Colonic mucosa (tissue), 4 donors: ENCODE measurements around the gene PCDH20. TPM values are rescaled to one million over a fixed set of nuclear protein-coding genes. Genes with fewer than 3 reads are reported as not detected.
A peak's percentile ranks its signal among the peaks of the same experiment; 100 is the strongest.

ENCODE experiments used
- DNase-seq: peaks from one replicate; pipeline ENCODE4 v3.0.0-alpha.2; 2020
- H3K27ac ChIP-seq: fragments of 200-600 bp; one replicate; pipeline ENCODE4 v1.8.0; 2021
- H3K27me3 ChIP-seq: fragments of 200-600 bp; one replicate; pipeline ENCODE4 v1.8.0; 2021
- H3K36me3 ChIP-seq: fragments of 200-600 bp; one replicate; pipeline ENCODE4 v1.8.0; 2021
- H3K4me1 ChIP-seq: fragments of 200-600 bp; one replicate; pipeline ENCODE4 v1.8.0; 2021; ENCODE audit warnings: mild to moderate bottlenecking
- H3K4me3 ChIP-seq: fragments of 200-600 bp; one replicate; pipeline ENCODE4 v1.8.0; 2021
- H3K9ac ChIP-seq, 2 donors: one replicate each; pipeline ENCODE4 v1.7.0; 2013; ENCODE audit warnings: control low read depth in 2 of 2, low read depth in 2 of 2, low read length in 2 of 2
- H3K9me3 ChIP-seq: fragments of 200-600 bp; one replicate; pipeline ENCODE4 v1.8.0; 2021
- intact Hi-C: fragments of 100-400 bp; cut with DNase I; formaldehyde crosslinking; loops from one replicate; pipeline ENCODE4 v1.14.1; 2022
- total RNA-seq, 2 donors: library from RNA; stranded (reverse); fragmentation: NEBNext Ultra II Directional in 1 of 2; extraction: Animal tissue kit (Norgen Biotek cat#: 25700) in 1 of 2; gene quantifications; one replicate each; pipeline ENCODE4 v1.2.1, GENCODE V29; 2021
- TF ChIP-seq, protein P1 (sequence below): fragments of 200-600 bp; IDR thresholded peaks from one replicate; pipeline ENCODE4 v1.8.0; 2022; ENCODE audit warnings: antibody characterized with exemption, mild to moderate bottlenecking
- donor health status: healthy.
- donor health status: DM: no; HTN: no; CAD: no.
- donor health status: DM: no; HTN: no; CAD: no.

The PCDH20 gene, protein sequence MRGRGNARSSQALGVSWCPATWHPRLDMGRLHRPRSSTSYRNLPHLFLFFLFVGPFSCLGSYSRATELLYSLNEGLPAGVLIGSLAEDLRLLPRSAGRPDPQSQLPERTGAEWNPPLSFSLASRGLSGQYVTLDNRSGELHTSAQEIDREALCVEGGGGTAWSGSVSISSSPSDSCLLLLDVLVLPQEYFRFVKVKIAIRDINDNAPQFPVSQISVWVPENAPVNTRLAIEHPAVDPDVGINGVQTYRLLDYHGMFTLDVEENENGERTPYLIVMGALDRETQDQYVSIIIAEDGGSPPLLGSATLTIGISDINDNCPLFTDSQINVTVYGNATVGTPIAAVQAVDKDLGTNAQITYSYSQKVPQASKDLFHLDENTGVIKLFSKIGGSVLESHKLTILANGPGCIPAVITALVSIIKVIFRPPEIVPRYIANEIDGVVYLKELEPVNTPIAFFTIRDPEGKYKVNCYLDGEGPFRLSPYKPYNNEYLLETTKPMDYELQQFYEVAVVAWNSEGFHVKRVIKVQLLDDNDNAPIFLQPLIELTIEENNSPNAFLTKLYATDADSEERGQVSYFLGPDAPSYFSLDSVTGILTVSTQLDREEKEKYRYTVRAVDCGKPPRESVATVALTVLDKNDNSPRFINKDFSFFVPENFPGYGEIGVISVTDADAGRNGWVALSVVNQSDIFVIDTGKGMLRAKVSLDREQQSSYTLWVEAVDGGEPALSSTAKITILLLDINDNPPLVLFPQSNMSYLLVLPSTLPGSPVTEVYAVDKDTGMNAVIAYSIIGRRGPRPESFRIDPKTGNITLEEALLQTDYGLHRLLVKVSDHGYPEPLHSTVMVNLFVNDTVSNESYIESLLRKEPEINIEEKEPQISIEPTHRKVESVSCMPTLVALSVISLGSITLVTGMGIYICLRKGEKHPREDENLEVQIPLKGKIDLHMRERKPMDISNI
- total RNA-seq = 1 to 10 TPM; 7.8 to 8.6 TPM

DNA sequence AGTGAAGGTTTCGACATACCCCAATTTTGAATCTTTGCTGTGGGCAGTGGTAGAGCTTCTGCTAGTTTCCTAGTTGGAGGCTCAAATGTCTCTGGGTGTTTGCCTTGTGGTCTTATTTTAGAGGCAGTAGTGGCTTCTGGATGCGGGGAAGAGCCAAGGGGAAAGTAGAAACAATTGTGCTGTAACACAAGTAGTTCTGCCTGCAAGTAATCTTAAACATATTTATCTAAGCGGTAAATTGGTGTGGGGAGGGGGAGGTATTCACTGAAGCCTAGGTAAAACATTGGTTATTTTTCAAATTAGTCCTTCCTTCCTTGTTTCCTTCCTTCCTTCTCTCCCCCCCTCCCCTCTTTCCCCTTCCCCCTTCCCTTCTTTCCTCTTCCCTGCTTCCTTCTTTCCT, at the start of gene PCDH20:
Gene PCDH20 (minus strand): TSS at position 101 of the 400 bp plus-strand sequence. CDS start 691 bp downstream, outside the sequence.
- Histone ChIP-seq H3K4me3 (peak within 1 kb of the TSS; percentile 35), H3K9me3 (no peaks in the 10 kb centered on the region), H3K9ac (peak within 1 kb of the TSS; percentile 28 to 37), H3K36me3 (no peaks in the 10 kb centered on the region), H3K27me3 (no peaks in the 10 kb centered on the region), H3K27ac (peak within 1 kb of the TSS; percentile 49), H3K4me1 (no peaks in the 10 kb centered on the region)
- TF ChIP-seq, protein P1, sequence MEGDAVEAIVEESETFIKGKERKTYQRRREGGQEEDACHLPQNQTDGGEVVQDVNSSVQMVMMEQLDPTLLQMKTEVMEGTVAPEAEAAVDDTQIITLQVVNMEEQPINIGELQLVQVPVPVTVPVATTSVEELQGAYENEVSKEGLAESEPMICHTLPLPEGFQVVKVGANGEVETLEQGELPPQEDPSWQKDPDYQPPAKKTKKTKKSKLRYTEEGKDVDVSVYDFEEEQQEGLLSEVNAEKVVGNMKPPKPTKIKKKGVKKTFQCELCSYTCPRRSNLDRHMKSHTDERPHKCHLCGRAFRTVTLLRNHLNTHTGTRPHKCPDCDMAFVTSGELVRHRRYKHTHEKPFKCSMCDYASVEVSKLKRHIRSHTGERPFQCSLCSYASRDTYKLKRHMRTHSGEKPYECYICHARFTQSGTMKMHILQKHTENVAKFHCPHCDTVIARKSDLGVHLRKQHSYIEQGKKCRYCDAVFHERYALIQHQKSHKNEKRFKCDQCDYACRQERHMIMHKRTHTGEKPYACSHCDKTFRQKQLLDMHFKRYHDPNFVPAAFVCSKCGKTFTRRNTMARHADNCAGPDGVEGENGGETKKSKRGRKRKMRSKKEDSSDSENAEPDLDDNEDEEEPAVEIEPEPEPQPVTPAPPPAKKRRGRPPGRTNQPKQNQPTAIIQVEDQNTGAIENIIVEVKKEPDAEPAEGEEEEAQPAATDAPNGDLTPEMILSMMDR = no peak
- DNase-seq = no peak
- intact Hi-C loops = no loop called here

DNA sequence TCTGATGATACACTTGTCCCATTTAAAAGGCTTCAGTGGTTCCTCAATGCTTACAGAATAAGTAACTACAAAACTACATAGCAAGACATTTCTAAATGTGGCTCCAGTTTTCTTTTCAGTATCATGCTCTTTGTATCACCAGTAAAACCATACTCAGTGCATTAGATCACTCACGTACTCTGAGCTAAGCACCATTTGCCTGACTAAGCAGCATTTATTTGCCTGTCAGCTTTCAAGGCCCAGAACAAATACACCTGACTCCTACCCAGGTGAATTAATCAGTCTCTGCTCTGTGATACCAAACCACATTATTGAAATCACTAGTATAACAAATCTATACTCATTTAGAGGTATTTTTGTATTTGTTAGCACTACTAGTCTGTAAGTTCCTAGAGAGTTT, 47.4 kb upstream of the PCDH20 start:
- H3K4me3 ChIP-seq = no peak overlapping the region
- no peak overlapping the region for H3K9ac ChIP-seq
- no peak for DNase-seq
- TF ChIP-seq, protein P1 = no peak
- H3K9me3 ChIP-seq = no peaks in the 10 kb centered on the region
- H3K27ac ChIP-seq = no peak overlapping the region
- no peaks in the 10 kb centered on the region for H3K36me3 ChIP-seq
- no peaks in the 10 kb centered on the region for H3K27me3 ChIP-seq
- intact Hi-C loops = no loop called here
- no peaks in the 10 kb centered on the region for H3K4me1 ChIP-seq

DNA sequence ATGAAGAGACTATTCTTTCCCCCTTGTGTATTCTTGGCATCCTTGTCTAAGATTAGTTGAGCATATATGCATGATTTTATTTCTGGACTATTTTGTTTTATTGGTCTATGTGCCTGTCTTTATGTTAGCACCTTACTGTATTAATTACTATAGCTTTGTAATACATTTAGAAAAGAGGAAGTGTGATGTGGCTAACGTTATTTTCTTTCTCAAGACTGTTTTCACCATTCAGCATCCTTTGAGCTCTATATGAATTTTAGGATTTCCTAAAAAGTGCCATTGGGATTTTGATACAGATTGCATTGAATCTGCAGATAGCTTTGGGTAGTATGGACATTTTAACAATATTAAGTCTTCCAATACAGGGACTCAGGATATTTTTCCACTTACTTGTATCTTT, 37.5 kb upstream of the PCDH20 start:
- intact Hi-C loops = no loop called here
- TF ChIP-seq, protein P1 = no peak
- H3K9ac ChIP-seq = no peak overlapping the region
- H3K4me3 ChIP-seq = no peak overlapping the region
- H3K9me3 ChIP-seq = no peaks in the 10 kb centered on the region
- no peak for DNase-seq
- H3K36me3 ChIP-seq = no peaks in the 10 kb centered on the region
- no peaks in the 10 kb centered on the region for H3K27me3 ChIP-seq
- no peak overlapping the region for H3K27ac ChIP-seq
- H3K4me1 ChIP-seq = no peaks in the 10 kb centered on the region

DNA sequence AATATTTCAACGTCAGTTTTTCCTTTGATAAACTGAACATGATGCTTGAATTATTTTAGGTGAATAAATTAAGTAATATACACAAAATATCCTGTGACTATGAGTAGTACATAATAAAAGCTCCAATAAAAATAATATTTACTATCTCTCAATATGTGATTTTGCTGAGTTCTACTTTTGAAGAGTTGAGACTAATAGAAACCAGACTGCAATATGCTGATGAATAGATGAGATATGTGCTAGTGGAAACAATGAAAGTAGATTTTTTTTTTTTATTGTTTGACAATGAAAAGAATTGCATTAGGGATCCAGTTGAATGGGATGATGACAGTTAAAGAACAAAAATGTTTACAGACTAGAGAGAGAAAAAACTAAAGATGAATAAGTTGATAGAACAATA, 16.4 kb upstream of the PCDH20 start:
- no peak overlapping the region for H3K9ac ChIP-seq
- H3K27me3 ChIP-seq = no peaks in the 10 kb centered on the region
- no peak for DNase-seq
- H3K4me3 ChIP-seq = no peak overlapping the region
- intact Hi-C loops = no loop called here
- H3K9me3 ChIP-seq = no peaks in the 10 kb centered on the region
- TF ChIP-seq, protein P1 = no peak
- H3K27ac ChIP-seq = no peak overlapping the region
- no peaks in the 10 kb centered on the region for H3K36me3 ChIP-seq
- H3K4me1 ChIP-seq = no peaks in the 10 kb centered on the region

DNA sequence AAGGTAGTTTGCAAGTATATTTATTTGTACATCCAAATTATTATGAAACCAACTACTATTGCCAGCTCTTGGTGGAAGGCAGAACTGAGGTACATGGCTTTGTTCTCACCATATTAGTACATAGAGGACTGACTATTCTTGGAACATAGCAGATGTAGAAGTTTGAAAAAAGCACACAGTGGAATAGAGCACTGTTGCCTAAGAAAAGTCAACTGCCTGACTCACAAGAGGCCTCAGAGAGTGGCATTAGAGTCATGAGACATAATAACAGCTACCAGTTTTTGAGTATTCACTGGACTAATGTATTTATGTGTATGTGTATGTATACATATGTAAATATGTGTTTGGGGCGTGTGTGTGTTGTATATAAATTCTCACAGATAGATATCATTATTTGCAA, 8.3 kb upstream of the PCDH20 start:
- H3K9ac ChIP-seq = no peak overlapping the region
- no peaks in the 10 kb centered on the region for H3K4me1 ChIP-seq
- intact Hi-C loops = no loop called here
- TF ChIP-seq, protein P1 = no peak
- H3K36me3 ChIP-seq = no peaks in the 10 kb centered on the region
- no peaks in the 10 kb centered on the region for H3K27me3 ChIP-seq
- no peak for DNase-seq
- H3K27ac ChIP-seq = no peak overlapping the region
- H3K4me3 ChIP-seq = no peak overlapping the region
- no peaks in the 10 kb centered on the region for H3K9me3 ChIP-seq
